ENCODE measurements around the gene GKN1. TPM values are rescaled to one million over a fixed set of nuclear protein-coding genes. Genes with fewer than 3 reads are reported as not detected.

Gene GKN1
- total RNA-seq, 1 experiment from 2014 or later, result not detected

GRCh38 chr2:69007169-69007568 is 32.7 kb downstream of the GKN1 start:
- DNase-seq (ENCODE audit: low spot score), result no peak

GRCh38 chr2:69007603-69008002 is 33.2 kb downstream of the GKN1 start:
- DNase-seq (ENCODE audit: low spot score), result no peak

GRCh38 chr2:69010437-69011194 is 36.2 kb downstream of the GKN1 start:
- DNase-seq (ENCODE audit: low spot score), result no peak

GRCh38 chr2:69011611-69012157 is 37.2 kb downstream of the GKN1 start:
- no peak for DNase-seq (ENCODE audit: low spot score)

GRCh38 chr2:69012310-69013141 is 38.1 kb downstream of the GKN1 start:
- peak; percentile 65 for DNase-seq (ENCODE audit: low spot score)

GRCh38 chr2:69013142-69013839 is 38.9 kb downstream of the GKN1 start, which contains the start of gene ANTXR1:
Gene ANTXR1, plus strand, starts transcription at chr2:69013179. Its CDS starts 321 bp downstream, at chr2:69013500.
- peak; percentile 65 for DNase-seq (ENCODE audit: low spot score)

GRCh38 chr2:69013840-69014821 is 39.7 kb downstream of the GKN1 start:
- DNase-seq (ENCODE audit: low spot score), result peak; percentile 57

GRCh38 chr2:69017080-69017479 is 42.6 kb downstream of the GKN1 start:
- DNase-seq (ENCODE audit: low spot score), result peak; percentile 45

- no peak for DNase-seq (ENCODE audit: low spot score)
These were observed 43.4 kb downstream of the GKN1 start for GRCh38 chr2:69017835-69018234.

- DNase-seq (ENCODE audit: low spot score), result no peak
These were observed 44.3 kb downstream of the GKN1 start for GRCh38 chr2:69018678-69019095.

GRCh38 chr2:69020496-69021426 is 46.3 kb downstream of the GKN1 start:
- no peak for DNase-seq (ENCODE audit: low spot score)

- DNase-seq (ENCODE audit: low spot score), result no peak
These were observed 47.3 kb downstream of the GKN1 start for GRCh38 chr2:69021727-69022126.

GRCh38 chr2:69022548-69022947 is 48.1 kb downstream of the GKN1 start:
- no peak for DNase-seq (ENCODE audit: low spot score)

GRCh38 chr2:69023236-69023635 is 48.8 kb downstream of the GKN1 start:
- no peak for DNase-seq (ENCODE audit: low spot score)

GRCh38 chr2:69026026-69026425 is 51.6 kb downstream of the GKN1 start:
- no peak for DNase-seq (ENCODE audit: low spot score)

- DNase-seq (ENCODE audit: low spot score), result no peak
These were observed 52.4 kb downstream of the GKN1 start for GRCh38 chr2:69026691-69027459.
